Peyer's patch (tissue), 4 donors: ENCODE measurements around the gene NRTN.

Experiments
- POLR2A ChIP-seq, 2 donors: fragments of 450-650 bp; IDR thresholded peaks; one replicate each; pipeline ENCODE4 v1.5.1; 2017; ENCODE audit warnings: antibody characterized with exemption in 2 of 2, mild to moderate bottlenecking in 2 of 2, moderate library complexity in 2 of 2
- TF ChIP-seq, protein P1 (sequence below), 6 experiments: fragments of 450-650 bp in 4 of 6; fragments of 200-600 bp in 2 of 6; sonication (generic) in 1 of 6; IDR thresholded peaks; one replicate each; pipeline ENCODE4 v1.5.1; 2017 to 2019; ENCODE audit warnings: antibody characterized with exemption in 6 of 6, mild to moderate bottlenecking in 3 of 6, moderate library complexity in 1 of 6

DNA sequence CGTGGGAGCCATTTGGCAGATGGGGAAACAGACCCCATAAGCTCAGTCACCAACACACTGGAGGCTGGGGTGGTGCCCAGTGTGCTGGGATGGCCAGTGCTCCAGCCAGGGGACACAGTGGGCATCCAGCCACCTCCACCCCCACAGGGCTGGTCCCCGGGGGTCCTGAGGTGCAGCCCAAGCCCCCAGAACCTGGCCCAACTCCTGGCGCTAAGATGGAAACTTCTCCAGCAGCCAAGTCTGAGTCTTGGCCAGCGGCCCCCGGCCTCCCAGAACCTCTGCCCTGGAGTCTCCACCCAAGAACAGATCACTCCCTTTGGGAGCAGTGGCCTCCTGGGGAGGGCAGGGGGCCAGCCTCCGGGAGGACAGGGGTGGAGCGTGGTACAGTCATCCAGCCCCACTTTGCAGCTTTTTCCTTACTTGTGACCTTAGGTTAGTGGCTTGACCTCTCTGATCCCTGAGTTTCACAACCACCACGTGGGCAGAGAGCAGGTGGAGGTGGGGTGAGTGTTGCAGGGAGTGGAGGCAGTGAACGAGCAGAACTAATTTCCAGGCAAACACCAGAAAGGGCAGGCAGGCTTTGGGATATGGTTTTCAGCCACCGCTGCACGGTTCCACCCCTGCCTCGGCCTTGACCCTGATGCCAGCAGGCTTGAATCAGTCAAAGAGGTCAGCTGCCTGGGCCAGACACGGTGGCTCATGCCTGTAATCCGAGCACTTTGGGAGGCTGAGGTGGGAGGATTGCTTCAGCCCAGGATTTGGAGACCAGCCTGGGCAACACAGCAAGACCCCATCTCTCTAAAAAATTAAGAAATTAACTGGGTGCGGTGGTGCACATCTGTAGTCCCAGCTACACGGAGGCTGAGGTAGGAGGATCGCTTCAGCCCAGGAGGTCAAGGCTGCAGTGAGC is 4.3 kb upstream of the NRTN start:
- TF ChIP-seq, protein P1, sequence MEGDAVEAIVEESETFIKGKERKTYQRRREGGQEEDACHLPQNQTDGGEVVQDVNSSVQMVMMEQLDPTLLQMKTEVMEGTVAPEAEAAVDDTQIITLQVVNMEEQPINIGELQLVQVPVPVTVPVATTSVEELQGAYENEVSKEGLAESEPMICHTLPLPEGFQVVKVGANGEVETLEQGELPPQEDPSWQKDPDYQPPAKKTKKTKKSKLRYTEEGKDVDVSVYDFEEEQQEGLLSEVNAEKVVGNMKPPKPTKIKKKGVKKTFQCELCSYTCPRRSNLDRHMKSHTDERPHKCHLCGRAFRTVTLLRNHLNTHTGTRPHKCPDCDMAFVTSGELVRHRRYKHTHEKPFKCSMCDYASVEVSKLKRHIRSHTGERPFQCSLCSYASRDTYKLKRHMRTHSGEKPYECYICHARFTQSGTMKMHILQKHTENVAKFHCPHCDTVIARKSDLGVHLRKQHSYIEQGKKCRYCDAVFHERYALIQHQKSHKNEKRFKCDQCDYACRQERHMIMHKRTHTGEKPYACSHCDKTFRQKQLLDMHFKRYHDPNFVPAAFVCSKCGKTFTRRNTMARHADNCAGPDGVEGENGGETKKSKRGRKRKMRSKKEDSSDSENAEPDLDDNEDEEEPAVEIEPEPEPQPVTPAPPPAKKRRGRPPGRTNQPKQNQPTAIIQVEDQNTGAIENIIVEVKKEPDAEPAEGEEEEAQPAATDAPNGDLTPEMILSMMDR (IDR thresholded peaks at IDR 0.05), result no peak
- no peak for TF ChIP-seq POLR2A (IDR thresholded peaks at IDR 0.05)
